Fibroblast of upper back skin (primary cell): ENCODE results near the gene IL1RAPL2.

Experiments used
- DNase-seq: peaks from one replicate; pipeline ENCODE4 v3.0.0-alpha.2; 2013

The IL1RAPL2 gene

GRCh38 chrX:105277132-105277531 is 711.1 kb downstream of the IL1RAPL2 start:
- DNase-seq, result no peak

- peak; percentile 56 for DNase-seq
Observed at GRCh38 chrX:105282077-105282476, 716.1 kb downstream of the IL1RAPL2 start.

- no peak for DNase-seq
Observed at GRCh38 chrX:105297041-105297440, 731.0 kb downstream of the IL1RAPL2 start.

GRCh38 chrX:105299286-105299685 is 733.3 kb downstream of the IL1RAPL2 start:
- DNase-seq, result no peak

- no peak for DNase-seq
Observed at GRCh38 chrX:105302246-105302645, 736.2 kb downstream of the IL1RAPL2 start.

- peak; percentile 55 for DNase-seq
Observed at GRCh38 chrX:105307762-105308161, 741.8 kb downstream of the IL1RAPL2 start.

- DNase-seq, result no peak
Observed at GRCh38 chrX:105313596-105313995, 747.6 kb downstream of the IL1RAPL2 start.

- peak; percentile 76 for DNase-seq
Observed at GRCh38 chrX:105314458-105314857, 748.5 kb downstream of the IL1RAPL2 start.

GRCh38 chrX:105315248-105315647 is 749.2 kb downstream of the IL1RAPL2 start:
- DNase-seq, result peak; percentile 72

GRCh38 chrX:105317117-105317516 is 751.1 kb downstream of the IL1RAPL2 start:
- no peak for DNase-seq

GRCh38 chrX:105323928-105324327 is 757.9 kb downstream of the IL1RAPL2 start:
- DNase-seq, result peak; percentile 66

GRCh38 chrX:105328773-105329172 is 762.8 kb downstream of the IL1RAPL2 start:
- DNase-seq, result no peak

GRCh38 chrX:105331244-105331643 is 765.2 kb downstream of the IL1RAPL2 start:
- DNase-seq, result peak; percentile 73

- DNase-seq, result no peak
Observed at GRCh38 chrX:105347373-105347772, 781.4 kb downstream of the IL1RAPL2 start.

- DNase-seq, result peak; percentile 62
Observed at GRCh38 chrX:105349476-105349875, 783.5 kb downstream of the IL1RAPL2 start.

GRCh38 chrX:105375816-105376215 is 809.8 kb downstream of the IL1RAPL2 start:
- peak; percentile 25 for DNase-seq

GRCh38 chrX:105424729-105425128 is 858.7 kb downstream of the IL1RAPL2 start:
- DNase-seq, result no peak

- no peak for DNase-seq
Observed at GRCh38 chrX:105451401-105451800, 885.4 kb downstream of the IL1RAPL2 start.

- DNase-seq, result no peak
Observed at GRCh38 chrX:105458846-105459245, 892.8 kb downstream of the IL1RAPL2 start.

GRCh38 chrX:105460376-105460775 is 894.4 kb downstream of the IL1RAPL2 start:
- DNase-seq, result peak; percentile 87

GRCh38 chrX:105461016-105461415 is 895.0 kb downstream of the IL1RAPL2 start:
- peak; percentile 24 for DNase-seq

GRCh38 chrX:105462186-105462585 is 896.2 kb downstream of the IL1RAPL2 start:
- peak; percentile 65 for DNase-seq

GRCh38 chrX:105463473-105463872 is 897.5 kb downstream of the IL1RAPL2 start:
- DNase-seq, result peak; percentile 61

GRCh38 chrX:105464618-105465017 is 898.6 kb downstream of the IL1RAPL2 start:
- no peak for DNase-seq

GRCh38 chrX:105468741-105469140 is 902.7 kb downstream of the IL1RAPL2 start:
- peak; percentile 37 for DNase-seq

- DNase-seq, result no peak
Observed at GRCh38 chrX:105471597-105471996, 905.6 kb downstream of the IL1RAPL2 start.
